Memory B cell (primary cell): ENCODE results near the gene FHIT.

ENCODE experiments used
- ATAC-seq: fragments of 150-1000 bp; cut with Tn5 transposase; 2 replicates; pipeline ENCODE4 v1.10.0; 2021; ENCODE audit warnings: low read depth, mild to moderate bottlenecking, moderate library complexity
- DNase-seq, 2 donors: peaks; one replicate each; pipeline ENCODE4 v3.0.0; 2022; ENCODE audit warnings: low spot score in 2 of 2
- H3K27ac Mint-ChIP-seq: one replicate; pipeline ENCODE4 v1.8.0; 2022; ENCODE audit warnings: mild to moderate bottlenecking, moderate library complexity, mixed read lengths
- H3K27me3 Mint-ChIP-seq: one replicate; pipeline ENCODE4 v1.8.0; 2022; ENCODE audit warnings: mixed read lengths
- H3K36me3 Mint-ChIP-seq: one replicate; pipeline ENCODE4 v1.8.0; 2022; ENCODE audit warnings: mild to moderate bottlenecking, mixed read lengths
- H3K4me1 Mint-ChIP-seq: one replicate; pipeline ENCODE4 v1.8.0; 2022; ENCODE audit warnings: mixed read lengths
- H3K4me3 Mint-ChIP-seq: one replicate; pipeline ENCODE4 v1.8.0; 2022; ENCODE audit warnings: mild to moderate bottlenecking, moderate library complexity, mixed read lengths
- H3K9me3 Mint-ChIP-seq: one replicate; pipeline ENCODE4 v1.8.0; 2022; ENCODE audit warnings: mixed read lengths

FHIT gene

GRCh38 chr3:59783468-59783988 lies 1467.7 kb downstream of the FHIT start:
- H3K27ac Mint-ChIP-seq, result no peak overlapping the region

DNA sequence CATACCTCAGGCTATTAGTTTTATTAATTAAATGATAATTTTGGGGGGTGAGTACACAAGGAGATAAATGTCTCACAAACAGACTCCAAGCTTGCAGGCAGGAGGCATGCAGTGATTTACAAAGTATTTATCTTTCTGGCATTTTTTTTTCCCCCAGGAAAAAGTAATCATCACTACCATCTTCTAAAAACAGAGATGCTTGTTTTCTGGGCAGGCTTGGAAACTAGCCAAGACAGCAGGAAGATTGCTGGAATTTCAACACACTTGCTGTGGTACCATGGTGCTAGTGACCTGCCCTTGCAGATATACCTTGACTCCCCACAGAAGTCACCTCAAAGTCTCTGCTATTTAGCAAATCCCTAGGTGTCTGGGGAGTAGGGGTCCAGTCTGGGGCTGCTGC lies 1468.6 kb downstream of the FHIT start:
- Mint-ChIP-seq H3K27ac (no peak overlapping the region), H3K27me3 (no peaks in the 10 kb centered on the region), H3K36me3 (no peaks in the 10 kb centered on the region), H3K4me3 (no peak overlapping the region), H3K4me1 (peaks cover 16% of the 10 kb centered on the region), H3K9me3 (no peaks in the 10 kb centered on the region)
- ATAC-seq (no peak), DNase-seq (no peak)

More at GRCh38 chr3:59783468-59783988, 1467.7 kb downstream of the FHIT start:
- Mint-ChIP-seq H3K4me3 (no peak overlapping the region), H3K36me3 (no peaks in the 10 kb centered on the region), H3K4me1 (peaks cover 10% of the 10 kb centered on the region), H3K27me3 (no peaks in the 10 kb centered on the region), H3K9me3 (no peaks in the 10 kb centered on the region)
- DNase-seq (no peak), ATAC-seq (no peak)

DNA sequence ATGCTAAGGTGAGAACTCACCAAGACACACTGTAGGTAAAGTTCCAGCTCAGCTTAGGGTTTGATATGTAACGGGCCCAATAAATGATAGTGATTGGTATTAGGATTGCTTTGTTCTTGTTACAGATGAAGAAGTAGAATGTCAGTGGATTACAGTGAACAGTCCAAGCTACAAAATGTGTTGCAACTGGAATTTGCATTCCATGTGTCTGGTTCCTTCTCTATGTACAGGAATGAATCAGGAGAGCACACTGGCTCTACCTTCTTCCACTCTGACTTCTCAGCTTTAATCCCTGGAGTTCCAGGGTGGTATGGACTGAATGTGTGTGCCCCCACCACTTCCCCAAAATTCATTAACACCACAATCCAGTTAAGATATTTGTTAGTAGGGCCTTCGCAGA lies 1471.0 kb downstream of the FHIT start:
- Mint-ChIP-seq H3K4me1 (peaks cover 20% of the 10 kb centered on the region), H3K4me3 (no peak overlapping the region), H3K36me3 (no peaks in the 10 kb centered on the region), H3K27me3 (no peaks in the 10 kb centered on the region), H3K9me3 (no peaks in the 10 kb centered on the region), H3K27ac (no peak overlapping the region)
- ATAC-seq (no peak), DNase-seq (no peak)

DNA sequence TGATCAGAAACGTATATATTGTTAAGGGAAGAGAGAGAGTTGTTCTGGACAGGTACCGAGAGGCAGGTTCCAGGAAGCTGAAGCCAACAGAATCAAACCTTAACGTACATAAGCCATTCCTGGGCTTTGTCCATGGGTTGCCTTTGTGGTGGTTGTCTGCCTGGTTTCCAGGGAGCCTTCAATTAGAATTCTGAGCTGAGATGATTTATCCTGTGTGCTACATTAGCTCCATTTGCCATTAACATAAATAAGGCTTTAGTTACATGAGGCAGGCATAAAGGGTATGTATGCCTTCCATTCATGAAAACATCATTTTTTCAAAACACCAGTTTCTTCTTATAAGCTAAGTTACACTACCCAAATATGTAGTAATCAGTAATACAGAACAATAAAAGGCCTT lies 1472.0 kb downstream of the FHIT start:
- Mint-ChIP-seq H3K4me3 (no peak overlapping the region), H3K27me3 (no peaks in the 10 kb centered on the region), H3K27ac (no peak overlapping the region), H3K9me3 (no peaks in the 10 kb centered on the region), H3K36me3 (no peaks in the 10 kb centered on the region), H3K4me1 (peaks cover 16% of the 10 kb centered on the region)
- no peak for DNase-seq
- no peak for ATAC-seq

- peak; percentile 49 for ATAC-seq
- Mint-ChIP-seq H3K9me3 (no peaks in the 10 kb centered on the region), H3K4me3 (no peak overlapping the region), H3K27me3 (no peaks in the 10 kb centered on the region), H3K4me1 (peaks cover 11% of the 10 kb centered on the region), H3K36me3 (no peaks in the 10 kb centered on the region), H3K27ac (peak overlapping the region; percentile 29)
- no peak for DNase-seq
Measured at GRCh38 chr3:59777667-59778077, 1473.6 kb downstream of the FHIT start.

DNA sequence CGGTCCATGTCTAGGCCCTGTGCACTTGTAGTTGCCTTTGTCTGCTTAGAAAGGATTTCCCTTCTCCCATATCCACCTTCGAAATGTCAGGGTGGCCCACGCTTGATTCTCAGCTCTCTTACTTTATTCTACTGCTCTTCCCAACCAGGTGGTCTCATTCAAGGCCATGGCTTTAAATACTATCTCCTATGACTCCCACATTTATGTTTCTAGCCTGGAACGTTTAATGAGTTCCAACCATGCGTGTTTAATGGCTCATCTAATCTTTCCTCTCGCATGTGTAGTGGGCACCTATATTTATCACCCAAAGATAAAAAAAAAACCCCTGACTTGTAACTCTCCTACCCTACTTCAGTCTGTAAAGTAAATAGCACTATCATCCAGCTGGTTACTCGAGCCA lies 1474.2 kb downstream of the FHIT start:
- Mint-ChIP-seq H3K4me3 (no peak overlapping the region), H3K4me1 (peaks cover 11% of the 10 kb centered on the region), H3K27me3 (no peaks in the 10 kb centered on the region), H3K9me3 (no peaks in the 10 kb centered on the region), H3K27ac (peak overlapping the region; percentile 29), H3K36me3 (no peaks in the 10 kb centered on the region)
- DNase-seq, result no peak
- no peak for ATAC-seq

GRCh38 chr3:59775761-59776325 lies 1475.4 kb downstream of the FHIT start:
- DNase-seq, result no peak
- H3K4me3 Mint-ChIP-seq, result no peak overlapping the region
- no peak for ATAC-seq
- peaks cover 11% of the 10 kb centered on the region for H3K4me1 Mint-ChIP-seq
- no peaks in the 10 kb centered on the region for H3K9me3 Mint-ChIP-seq
- no peaks in the 10 kb centered on the region for H3K36me3 Mint-ChIP-seq
- H3K27me3 Mint-ChIP-seq, result no peaks in the 10 kb centered on the region
- no peak overlapping the region for H3K27ac Mint-ChIP-seq

- H3K4me3 Mint-ChIP-seq, result no peak overlapping the region
- H3K4me1 Mint-ChIP-seq, result peaks cover 11% of the 10 kb centered on the region
- no peaks in the 10 kb centered on the region for H3K9me3 Mint-ChIP-seq
- H3K36me3 Mint-ChIP-seq, result no peaks in the 10 kb centered on the region
- H3K27me3 Mint-ChIP-seq, result peaks cover 2% of the 10 kb centered on the region
- ATAC-seq (no peak), DNase-seq (no peak)
- H3K27ac Mint-ChIP-seq, result no peak overlapping the region
Measured at GRCh38 chr3:59775106-59775505, 1476.1 kb downstream of the FHIT start.

GRCh38 chr3:59774634-59775033 lies 1476.6 kb downstream of the FHIT start:
- DNase-seq (no peak), ATAC-seq (no peak)
- no peak overlapping the region for H3K27ac Mint-ChIP-seq
- H3K4me1 Mint-ChIP-seq, result peaks cover 11% of the 10 kb centered on the region
- no peaks in the 10 kb centered on the region for H3K36me3 Mint-ChIP-seq
- H3K9me3 Mint-ChIP-seq, result no peaks in the 10 kb centered on the region
- no peak overlapping the region for H3K4me3 Mint-ChIP-seq
- peaks cover 2% of the 10 kb centered on the region for H3K27me3 Mint-ChIP-seq

- H3K27ac Mint-ChIP-seq, result no peak overlapping the region
- peaks cover 11% of the 10 kb centered on the region for H3K4me1 Mint-ChIP-seq
- no peak for DNase-seq
- H3K4me3 Mint-ChIP-seq, result no peak overlapping the region
- no peaks in the 10 kb centered on the region for H3K9me3 Mint-ChIP-seq
- H3K27me3 Mint-ChIP-seq, result peaks cover 2% of the 10 kb centered on the region
- no peak for ATAC-seq
- H3K36me3 Mint-ChIP-seq, result no peaks in the 10 kb centered on the region
Measured at GRCh38 chr3:59774000-59774399, 1477.3 kb downstream of the FHIT start.

- H3K27me3 Mint-ChIP-seq, result peaks cover 2% of the 10 kb centered on the region
- DNase-seq, result no peak
Measured at GRCh38 chr3:59772416-59773408, 1478.5 kb downstream of the FHIT start.

GRCh38 chr3:59771768-59772181 lies 1479.5 kb downstream of the FHIT start:
- DNase-seq, result no peak
- peaks cover 2% of the 10 kb centered on the region for H3K4me1 Mint-ChIP-seq
- no peaks in the 10 kb centered on the region for H3K9me3 Mint-ChIP-seq
- no peak overlapping the region for H3K27ac Mint-ChIP-seq
- H3K27me3 Mint-ChIP-seq, result peaks cover 2% of the 10 kb centered on the region
- no peak overlapping the region for H3K4me3 Mint-ChIP-seq
- ATAC-seq, result no peak
- H3K36me3 Mint-ChIP-seq, result no peaks in the 10 kb centered on the region

More at GRCh38 chr3:59772416-59773408, 1478.5 kb downstream of the FHIT start:
- Mint-ChIP-seq H3K27ac (no peak overlapping the region), H3K4me1 (peaks cover 6% of the 10 kb centered on the region), H3K9me3 (no peaks in the 10 kb centered on the region), H3K36me3 (no peaks in the 10 kb centered on the region), H3K4me3 (no peak overlapping the region)
- no peak for ATAC-seq

DNA sequence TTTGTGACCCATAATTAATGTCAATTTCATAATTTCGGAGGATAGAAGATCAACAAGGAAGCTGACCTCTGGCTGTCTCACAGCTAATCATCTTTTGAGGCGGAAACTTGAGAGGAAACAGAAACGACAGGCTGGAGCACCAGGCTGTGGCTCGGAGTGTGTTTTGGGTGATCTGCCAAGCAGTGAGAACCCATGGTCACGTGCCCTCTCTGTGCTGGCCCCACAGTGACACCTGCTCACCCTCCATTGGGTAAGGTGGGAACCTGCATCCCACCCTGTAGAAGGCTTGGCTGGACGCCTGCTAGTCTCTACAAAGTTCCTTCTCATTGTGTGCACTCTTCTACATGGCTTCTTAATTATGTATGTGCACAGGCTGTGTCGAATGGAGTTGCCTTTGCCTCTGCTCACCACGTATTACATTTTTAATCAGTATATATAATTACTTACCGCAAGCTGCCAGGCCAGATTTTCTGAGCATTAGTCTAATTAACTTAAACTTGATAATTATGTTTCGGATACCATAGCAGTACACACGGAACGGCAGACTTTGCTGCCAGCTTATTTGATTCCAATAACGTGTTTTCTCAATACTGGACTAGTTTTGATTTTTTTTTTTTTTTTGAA lies 1482.0 kb downstream of the FHIT start:
- H3K4me1 Mint-ChIP-seq, result peaks cover 2% of the 10 kb centered on the region
- no peaks in the 10 kb centered on the region for H3K9me3 Mint-ChIP-seq
- no peak overlapping the region for H3K4me3 Mint-ChIP-seq
- ATAC-seq (no peak), DNase-seq (no peak)
- H3K27me3 Mint-ChIP-seq, result peaks cover 2% of the 10 kb centered on the region
- no peak overlapping the region for H3K27ac Mint-ChIP-seq
- no peaks in the 10 kb centered on the region for H3K36me3 Mint-ChIP-seq
